ENCODE results near the gene RHCG.

Gene RHCG

GRCh38 chr15:89530976-89531375, 34.6 kb upstream of the RHCG start:
- no peak for TF ChIP-seq CTCF (IDR thresholded peaks at IDR 0.05; ENCODE audit: low read depth, low read length)
- DNase-seq (ENCODE audit: extremely low read depth, low read depth), result no peak

GRCh38 chr15:89528757-89529352, 32.5 kb upstream of the RHCG start:
- no peak for DNase-seq (ENCODE audit: extremely low read depth, low read depth)
- no peak for TF ChIP-seq CTCF (IDR thresholded peaks at IDR 0.05; ENCODE audit: low read depth, low read length)

GRCh38 chr15:89526601-89527441, 30.4 kb upstream of the RHCG start:
- no peak for DNase-seq (ENCODE audit: extremely low read depth, low read depth)
- no peak for TF ChIP-seq CTCF (IDR thresholded peaks at IDR 0.05; ENCODE audit: low read depth, low read length)

- TF ChIP-seq CTCF (IDR thresholded peaks at IDR 0.05; ENCODE audit: low read depth, low read length), result no peak
These were observed 29.8 kb upstream of the RHCG start for GRCh38 chr15:89526181-89526580.

GRCh38 chr15:89524184-89524583, 27.8 kb upstream of the RHCG start:
- DNase-seq (ENCODE audit: extremely low read depth, low read depth), result no peak
- TF ChIP-seq CTCF (IDR thresholded peaks at IDR 0.05; ENCODE audit: low read depth, low read length), result no peak

More at GRCh38 chr15:89526181-89526580, 29.8 kb upstream of the RHCG start:
- DNase-seq (ENCODE audit: extremely low read depth, low read depth), result no peak

- TF ChIP-seq CTCF (IDR thresholded peaks at IDR 0.05; ENCODE audit: low read depth, low read length), result no peak
These were observed 26.7 kb upstream of the RHCG start for GRCh38 chr15:89523101-89523500.

GRCh38 chr15:89521605-89522004, 25.2 kb upstream of the RHCG start:
- TF ChIP-seq CTCF (IDR thresholded peaks at IDR 0.05; ENCODE audit: low read depth, low read length), result no peak
- no peak for DNase-seq (ENCODE audit: extremely low read depth, low read depth)

More at GRCh38 chr15:89523101-89523500, 26.7 kb upstream of the RHCG start:
- DNase-seq (ENCODE audit: extremely low read depth, low read depth), result no peak
